Cerebellar nuclear complex (tissue), 1 donor: ENCODE data around the gene ITGB1BP1.
A peak's percentile ranks its signal among the peaks of the same experiment; 100 is the strongest.

Experiments
- DNase-seq, 2 experiments: peaks; one replicate each; lab custom pipeline; 2025; lab: John Stamatoyannopoulos, UW

ITGB1BP1 gene

GRCh38 chr2:9377461-9378097 is 45.7 kb downstream of the ITGB1BP1 start:
- DNase-seq: no peak

GRCh38 chr2:9375857-9376428 is 47.4 kb downstream of the ITGB1BP1 start:
- no peak for DNase-seq

- DNase-seq: no peak
Measured at GRCh38 chr2:9374071-9374730, 49.1 kb downstream of the ITGB1BP1 start.

GRCh38 chr2:9373476-9373875 is 49.9 kb downstream of the ITGB1BP1 start:
- no peak for DNase-seq

GRCh38 chr2:9373047-9373446 is 50.3 kb downstream of the ITGB1BP1 start:
- DNase-seq: no peak

- no peak for DNase-seq
Measured at GRCh38 chr2:9370746-9371145, 52.6 kb downstream of the ITGB1BP1 start.

GRCh38 chr2:9366026-9366425 is 57.3 kb downstream of the ITGB1BP1 start:
- peak; percentile 29 to 72 for DNase-seq

GRCh38 chr2:9365498-9366019 is 57.8 kb downstream of the ITGB1BP1 start:
- DNase-seq: no peak

GRCh38 chr2:9364791-9365497 is 58.4 kb downstream of the ITGB1BP1 start:
- DNase-seq: no peak

- no peak for DNase-seq
Measured at GRCh38 chr2:9364373-9364772, 59.0 kb downstream of the ITGB1BP1 start.

GRCh38 chr2:9360701-9361100 is 62.6 kb downstream of the ITGB1BP1 start:
- no peak for DNase-seq

- no peak for DNase-seq
Measured at GRCh38 chr2:9360110-9360509, 63.2 kb downstream of the ITGB1BP1 start.

- DNase-seq: no peak
Measured at GRCh38 chr2:9359463-9359862, 63.9 kb downstream of the ITGB1BP1 start.

- DNase-seq: no peak
Measured at GRCh38 chr2:9358846-9359245, 64.5 kb downstream of the ITGB1BP1 start.

- DNase-seq: no peak
Measured at GRCh38 chr2:9356261-9356660, 67.1 kb downstream of the ITGB1BP1 start.

- DNase-seq: no peak
Measured at GRCh38 chr2:9355716-9356115, 67.6 kb downstream of the ITGB1BP1 start.

GRCh38 chr2:9355270-9355669 is 68.1 kb downstream of the ITGB1BP1 start:
- no peak for DNase-seq

- DNase-seq: no peak
Measured at GRCh38 chr2:9354318-9354717, 69.0 kb downstream of the ITGB1BP1 start.
